Measurements from ENCODE around the gene C19orf44.
"Not testable (repeated sequence)": the region's sequence is repeated elsewhere in the genome, so short reads cannot be mapped to it uniquely, and the experiment has no call there.

The C19orf44 gene

DNA sequence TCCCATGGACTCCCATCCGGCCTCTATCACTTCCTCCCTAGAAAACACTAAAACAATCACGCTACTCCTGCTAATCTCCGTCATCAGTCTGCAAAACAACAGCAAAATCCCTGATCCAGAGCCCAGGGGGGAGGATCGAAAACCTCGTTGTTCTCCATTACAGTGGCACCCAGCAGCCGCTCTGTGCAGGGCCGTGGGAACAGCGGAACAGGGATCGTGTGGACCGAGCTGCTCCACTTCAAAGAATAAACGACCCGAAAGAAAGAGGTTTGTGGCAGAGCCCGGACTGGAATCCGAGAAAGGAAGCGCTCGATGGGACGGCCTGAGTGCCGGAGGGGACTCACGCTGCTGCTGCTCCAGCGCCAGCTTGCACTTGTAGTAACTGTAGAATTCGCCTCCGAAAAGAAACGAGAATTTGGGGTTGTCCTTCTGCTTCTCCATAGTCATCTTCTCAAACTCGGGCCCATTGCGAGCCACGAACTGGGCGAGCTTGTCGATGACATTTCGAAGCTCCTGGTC, 45.4 kb downstream of the C19orf44 start:
- DNase-seq: peak; percentile 53

DNA sequence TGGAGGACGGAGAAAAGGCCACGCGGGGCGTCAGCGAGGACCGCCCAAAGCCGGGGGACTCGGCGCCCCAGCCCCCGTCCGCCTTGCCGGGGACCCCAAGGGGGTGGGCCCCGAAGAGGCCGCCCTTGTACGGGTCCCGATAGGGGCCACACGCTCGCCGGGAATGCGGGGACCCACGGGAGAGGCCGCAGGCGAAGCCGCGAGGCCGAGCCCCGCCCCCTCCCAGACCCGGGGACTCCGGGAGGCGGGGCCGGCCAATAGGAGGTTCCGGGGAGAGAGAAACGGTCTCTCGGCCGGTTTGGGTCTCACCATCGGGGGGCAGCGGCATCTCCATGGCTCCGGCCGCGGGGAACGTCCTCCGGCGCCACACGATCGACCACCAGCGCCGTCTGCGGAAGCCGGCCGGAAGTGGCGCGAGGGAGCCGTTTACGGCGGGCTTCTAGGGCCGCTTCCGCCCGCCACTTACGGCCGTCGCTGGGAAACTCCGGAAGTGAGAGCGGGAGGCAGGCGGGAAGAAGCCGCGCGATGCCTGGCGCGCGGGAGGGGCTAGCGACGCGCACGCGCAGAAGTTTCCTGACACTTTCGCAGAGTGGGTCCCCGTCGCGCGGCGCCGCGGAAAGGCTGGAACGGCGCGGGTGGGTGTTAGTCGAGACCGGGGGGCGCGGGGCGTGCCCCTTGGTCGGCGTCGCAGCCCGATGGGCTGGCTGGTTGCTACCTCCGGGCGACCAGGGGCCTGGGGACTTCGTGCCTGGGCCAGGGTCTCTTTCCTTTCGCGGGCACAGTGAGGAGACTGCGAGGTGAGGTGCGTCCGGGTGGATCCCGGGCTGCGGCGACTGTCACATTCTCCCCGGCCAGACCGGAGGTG, 46.1 kb downstream of the C19orf44 start, which contains the start of gene CHERP:
Gene CHERP (minus strand): TSS at position 393 of the 865 bp plus-strand sequence. CDS start 59 bp downstream, at position 334.
- DNase-seq: peak; percentile 99

DNA sequence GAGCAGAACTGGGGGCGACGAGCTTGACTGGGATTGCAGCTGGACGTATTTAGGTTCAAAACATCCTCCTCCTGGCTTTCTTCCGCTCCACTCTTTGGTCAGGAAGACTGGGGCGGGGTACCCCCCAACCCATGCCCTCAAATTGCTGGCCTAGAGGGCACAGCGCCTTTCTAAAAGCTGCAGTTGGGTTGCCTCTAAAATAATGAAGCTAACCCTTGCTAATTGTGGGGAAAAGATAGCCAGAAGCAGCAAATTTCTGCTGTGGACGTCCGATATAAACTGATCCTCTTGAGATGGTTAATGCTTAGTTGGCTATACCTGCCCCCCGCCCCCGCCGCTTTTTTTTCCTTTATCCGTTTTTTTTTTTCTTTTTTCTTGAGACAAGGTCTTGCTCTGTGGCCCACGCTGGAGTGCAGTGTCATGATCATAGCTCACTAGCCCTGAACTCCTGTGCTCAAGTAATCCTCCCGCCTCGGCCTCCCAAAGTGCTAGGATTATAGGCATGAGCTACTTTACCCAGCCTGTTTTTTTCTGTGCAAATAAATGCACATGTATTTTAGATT, 46.8 kb downstream of the C19orf44 start:
- peak; percentile 75 for DNase-seq

DNA sequence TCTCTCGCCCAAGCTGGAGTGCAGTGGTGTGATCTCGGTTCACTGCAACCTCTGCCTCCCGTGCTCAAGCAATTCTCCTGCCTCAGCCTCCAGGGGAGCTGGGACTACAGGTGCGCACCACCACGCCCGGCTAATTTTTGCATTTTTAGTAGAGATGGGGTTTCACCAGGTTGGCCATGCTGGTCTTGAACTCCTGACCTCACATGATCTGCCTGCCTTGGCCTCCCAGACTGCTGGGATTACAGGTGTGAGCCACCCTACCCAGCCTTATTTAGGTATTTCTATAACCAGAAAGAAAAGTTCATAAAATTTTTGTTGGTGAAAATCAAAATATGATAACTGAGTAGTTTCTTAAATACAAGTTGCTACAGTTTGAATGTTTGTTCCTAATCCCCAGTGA, 47.5 kb downstream of the C19orf44 start:
- not testable (repeated sequence) for DNase-seq

DNA sequence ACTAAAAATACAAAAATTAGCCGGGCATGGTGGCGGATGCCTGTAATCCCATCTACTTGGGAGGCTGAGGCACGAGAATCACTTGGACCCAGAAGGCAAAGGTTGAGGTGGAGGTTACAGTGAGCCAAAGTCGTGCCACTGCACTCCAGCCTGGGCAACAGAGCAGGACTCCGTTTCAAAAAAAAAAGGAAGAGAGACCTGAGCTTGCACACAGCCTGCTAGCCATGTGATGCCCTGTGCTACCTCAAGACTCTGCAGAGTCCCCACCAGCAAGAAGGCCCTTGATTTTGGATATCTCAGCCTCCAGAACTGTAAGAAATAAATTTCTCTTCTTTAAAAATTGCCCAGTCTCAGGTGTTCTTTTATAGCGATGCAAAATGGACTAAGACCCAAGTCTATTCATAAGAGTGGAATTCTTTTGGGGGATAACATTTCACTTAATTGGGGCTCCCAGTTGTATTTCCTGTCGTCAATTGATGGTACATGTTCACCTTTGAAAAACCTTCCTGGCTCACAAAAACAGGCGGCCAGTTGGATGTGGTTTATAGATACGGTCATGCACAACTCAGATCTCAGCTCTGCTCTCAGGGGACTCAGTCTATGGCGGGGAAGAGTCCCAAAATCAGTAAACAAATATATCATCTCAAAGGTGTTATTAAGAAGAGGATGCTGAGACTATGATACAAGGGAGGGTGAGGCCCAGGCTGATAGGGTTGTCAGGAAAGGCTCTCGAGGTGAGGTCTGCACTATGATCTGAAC, 48.5 kb downstream of the C19orf44 start:
- no peak for DNase-seq

DNA sequence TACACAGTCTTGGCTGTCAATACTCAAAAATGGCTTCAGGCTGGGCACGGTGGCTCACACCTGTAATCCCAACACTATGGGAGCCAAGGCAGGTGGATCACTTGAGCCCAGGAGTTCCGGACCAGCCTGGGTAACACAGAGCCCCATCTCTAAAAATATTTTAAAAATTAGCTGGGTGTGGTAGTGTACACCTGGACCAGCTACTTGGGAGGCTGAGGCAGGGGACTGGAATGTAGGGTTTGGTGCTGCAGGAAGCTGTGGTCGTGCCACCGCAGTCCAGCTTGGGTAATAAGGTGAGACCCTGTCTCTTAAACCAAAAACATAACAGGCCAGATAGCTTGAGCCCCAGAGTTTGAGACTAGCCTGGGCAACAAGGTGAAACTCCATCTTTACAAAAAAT, 52.8 kb downstream of the C19orf44 start:
- DNase-seq: no peak

DNA sequence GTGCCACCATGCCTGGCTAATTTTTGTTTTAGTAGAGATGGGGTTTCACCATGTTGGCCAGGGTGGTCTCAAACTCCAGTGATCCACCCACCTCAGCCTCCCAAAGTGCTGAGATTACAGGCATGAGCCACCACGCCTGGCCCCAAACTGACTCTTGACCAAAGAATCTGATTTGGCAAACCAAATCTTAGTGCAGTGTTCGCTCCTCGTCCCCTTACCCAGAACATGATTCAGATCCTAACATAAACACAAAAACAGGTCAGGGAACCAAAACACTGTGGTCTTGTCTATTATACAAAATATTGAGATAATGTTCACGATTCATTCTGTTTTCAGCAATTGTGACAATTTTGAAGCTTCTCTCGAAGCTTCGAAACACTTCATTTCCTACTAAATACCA, 55.7 kb downstream of the C19orf44 start:
- not testable (repeated sequence) for DNase-seq

DNA sequence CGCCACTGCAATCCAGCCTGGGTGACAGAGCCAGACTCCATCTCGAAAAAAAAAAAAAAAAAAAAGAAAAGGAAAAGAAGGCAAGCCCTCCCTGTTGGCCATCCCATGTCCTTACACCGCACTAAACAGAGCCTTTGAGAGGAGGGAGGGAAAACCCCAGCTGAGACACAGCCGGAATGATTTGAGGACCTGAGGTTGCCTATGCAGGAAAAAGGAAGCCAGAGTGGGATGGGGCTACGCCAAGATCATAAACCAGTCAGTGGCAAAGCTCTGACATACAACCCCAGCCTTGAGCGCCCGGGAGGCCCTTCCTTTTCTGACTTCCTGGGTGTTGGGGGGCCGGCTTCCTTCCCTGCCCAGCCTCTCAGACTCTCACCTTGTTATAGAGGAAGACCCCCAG, 58.6 kb downstream of the C19orf44 start:
- no peak for DNase-seq

DNA sequence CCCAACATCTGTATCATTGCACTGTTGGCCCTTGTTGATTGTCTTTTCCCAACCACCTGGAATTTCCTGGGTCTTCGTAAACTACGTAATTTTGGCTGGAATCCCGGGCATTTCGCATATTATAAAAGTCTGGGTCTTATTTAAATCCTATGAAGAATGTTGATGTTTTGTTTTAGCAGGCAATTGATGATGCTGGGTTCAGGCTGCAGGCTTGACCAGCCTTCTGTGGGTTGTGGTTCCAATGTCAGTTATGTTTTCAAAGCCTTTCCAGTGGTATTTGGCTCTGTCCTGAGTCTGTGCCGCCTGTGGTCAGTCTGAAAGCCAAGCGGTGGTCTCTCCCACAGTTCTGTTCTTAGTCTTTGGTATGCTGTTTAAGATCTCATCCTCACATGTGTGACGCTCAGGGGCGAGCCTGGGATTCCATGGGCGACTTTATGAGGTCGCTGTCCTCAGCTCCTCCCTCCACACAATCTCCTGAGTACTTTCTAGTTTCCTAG, 63.6 kb downstream of the C19orf44 start:
- DNase-seq: no peak

DNA sequence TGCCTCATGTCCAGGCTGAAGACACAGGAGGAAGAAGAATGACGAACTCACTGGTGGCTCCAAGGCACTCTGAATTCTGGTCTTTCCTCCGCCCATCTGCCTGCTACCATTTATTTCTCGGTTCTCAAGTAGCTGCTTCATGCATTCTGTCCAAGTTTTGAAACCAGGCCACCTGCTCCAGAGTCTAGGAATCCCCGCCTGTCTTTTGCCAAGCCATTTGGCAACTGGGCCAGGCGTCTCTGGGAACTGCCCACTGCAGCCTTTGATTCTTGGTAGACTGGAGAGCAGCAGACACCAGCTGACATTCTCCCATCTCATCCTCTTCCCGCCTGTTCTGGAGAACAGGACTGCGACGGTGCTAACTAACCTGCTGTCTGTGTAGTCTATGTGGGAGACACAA, 65.2 kb downstream of the C19orf44 start:
- peak; percentile 57 for DNase-seq

DNA sequence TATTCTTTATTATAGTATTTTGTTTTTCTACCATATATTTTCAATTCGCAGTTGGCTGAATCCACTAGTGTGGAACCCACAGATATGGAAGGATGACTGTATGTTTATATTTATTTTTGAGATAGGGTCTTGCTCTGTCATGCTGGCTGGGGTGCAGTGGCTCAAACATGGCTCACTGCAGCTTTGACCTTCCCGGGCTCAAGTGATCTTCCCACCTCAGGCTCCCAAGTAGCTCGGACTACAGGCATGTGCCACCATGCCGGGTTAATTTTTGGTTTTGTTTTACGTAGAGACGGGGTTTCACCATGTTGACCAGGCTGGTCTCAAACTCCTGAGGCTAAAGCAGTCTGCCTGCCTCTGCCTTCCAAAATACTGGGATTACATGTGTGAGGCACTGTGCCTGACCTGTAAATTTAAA, 66.4 kb downstream of the C19orf44 start:
- DNase-seq: no peak

DNA sequence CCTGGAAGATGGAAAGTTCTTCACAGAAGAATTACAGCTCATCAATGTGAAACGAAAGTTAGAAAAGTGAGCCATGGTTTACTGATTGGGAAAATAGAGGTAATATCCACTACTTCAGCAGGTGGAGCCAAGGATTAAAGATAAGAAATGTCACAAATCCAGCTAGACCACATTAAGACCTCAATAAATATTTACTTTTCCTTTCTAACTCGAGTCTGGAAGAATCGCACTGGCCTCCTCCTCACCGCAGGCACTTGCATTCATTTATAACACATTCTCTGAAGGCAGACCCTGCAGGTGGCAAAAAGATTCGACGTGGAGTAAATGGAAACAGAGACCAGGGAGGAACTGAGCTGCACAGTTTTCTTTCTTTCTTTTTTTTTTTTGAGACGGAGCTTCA, 68.6 kb downstream of the C19orf44 start:
- no peak for DNase-seq

DNA sequence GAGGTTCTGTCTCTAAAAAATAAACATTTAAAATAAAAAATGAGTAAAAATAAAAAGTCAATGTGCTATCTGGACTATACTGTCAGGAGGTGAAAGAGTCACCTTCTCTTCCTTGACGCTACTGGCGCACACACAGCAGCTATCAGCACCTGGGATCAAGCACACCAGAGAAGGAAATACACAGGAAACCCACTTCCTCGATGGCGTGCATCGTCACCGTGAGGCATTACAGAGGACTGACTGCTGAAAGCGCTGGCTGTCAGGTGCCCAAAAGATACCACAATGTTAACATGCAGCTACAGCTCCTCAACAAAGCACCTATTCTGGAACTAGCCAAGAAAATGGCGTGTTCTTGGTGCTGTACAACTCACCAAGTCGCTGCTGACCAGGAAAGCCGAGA, 70.0 kb downstream of the C19orf44 start:
- no peak for DNase-seq

DNA sequence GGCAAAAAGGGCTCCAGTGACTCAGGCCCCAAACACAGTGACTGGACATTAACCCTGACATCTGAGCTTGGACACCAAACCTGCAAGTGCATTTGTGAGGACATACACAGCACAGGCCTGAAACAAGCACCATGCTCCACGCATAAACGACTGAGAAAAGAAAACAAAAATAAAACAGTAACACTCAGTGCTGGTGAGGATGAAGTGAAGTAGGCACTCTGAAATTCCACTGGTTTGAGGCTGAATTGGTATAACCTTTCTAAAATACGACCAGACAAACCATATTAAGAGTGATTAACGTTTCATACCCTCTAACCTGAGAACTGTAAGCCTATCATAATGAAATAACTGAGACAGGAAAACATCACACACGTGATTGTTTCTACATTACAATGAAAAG, 70.5 kb downstream of the C19orf44 start:
- DNase-seq: no peak

DNA sequence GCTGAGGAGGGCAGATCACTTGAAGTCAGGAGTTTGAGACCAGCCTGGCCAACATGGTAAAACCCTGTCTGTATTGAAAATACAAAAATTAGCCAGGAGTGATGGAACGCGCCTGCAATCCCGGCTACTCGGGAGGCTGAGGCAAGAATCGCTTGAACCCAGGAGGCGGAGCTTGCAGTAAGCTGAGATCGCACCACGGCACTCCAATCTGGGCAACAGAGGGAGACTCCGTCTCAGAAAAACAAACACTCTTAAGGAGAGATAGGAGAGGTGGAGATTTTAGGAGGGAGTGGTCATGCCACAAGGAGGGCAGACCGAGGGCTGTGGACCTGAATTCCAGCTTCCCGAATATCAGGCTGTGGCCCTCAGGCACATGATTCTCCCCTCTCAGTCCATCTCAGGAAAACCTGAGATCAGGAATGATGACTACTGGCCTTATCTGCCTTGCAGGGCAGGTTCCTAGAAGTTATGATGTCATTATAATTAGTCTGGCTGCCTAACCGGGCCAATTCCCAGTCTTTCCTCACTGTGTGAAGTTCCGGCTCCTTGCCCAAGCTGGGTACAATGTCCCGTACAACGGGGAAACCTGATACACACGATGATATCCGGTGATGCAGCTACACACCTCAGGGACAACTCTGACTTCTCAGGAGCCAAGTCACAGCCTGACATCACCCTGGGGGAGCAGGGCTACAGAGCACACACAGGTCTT, 73.6 kb downstream of the C19orf44 start:
- DNase-seq: no peak

Data from NCI-H82 (cell line).